Measurements from ENCODE around the gene LRPPRC.
"Not testable (repeated sequence)": the region's sequence is repeated elsewhere in the genome, so short reads cannot be mapped to it uniquely, and the experiment has no call there.

LRPPRC gene

DNA sequence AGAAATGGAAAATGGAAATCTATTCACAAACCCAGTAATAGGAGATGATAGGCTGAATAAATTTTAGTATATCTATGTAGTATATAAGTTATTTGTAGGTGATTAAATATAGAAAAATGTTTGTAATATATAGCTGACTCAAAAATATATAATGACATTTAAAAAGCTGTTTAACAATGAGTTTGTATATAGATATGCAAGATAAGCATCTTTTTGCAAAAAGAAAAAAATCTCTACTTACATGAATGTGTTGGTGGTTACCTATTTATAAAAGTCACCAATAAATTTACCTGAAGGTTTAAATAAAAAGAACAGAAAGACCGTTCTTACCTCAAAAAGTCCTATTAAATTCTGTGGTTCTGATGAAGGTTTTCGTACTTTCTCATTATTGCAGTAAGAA is 71.3 kb downstream of the LRPPRC start:
- no peak overlapping the region for H3K27ac ChIP-seq (replicated peaks)
- no peak for DNase-seq (ENCODE audit: low read depth in 1 of 2, low spot score in 1 of 2)
- TF ChIP-seq, protein P1, sequence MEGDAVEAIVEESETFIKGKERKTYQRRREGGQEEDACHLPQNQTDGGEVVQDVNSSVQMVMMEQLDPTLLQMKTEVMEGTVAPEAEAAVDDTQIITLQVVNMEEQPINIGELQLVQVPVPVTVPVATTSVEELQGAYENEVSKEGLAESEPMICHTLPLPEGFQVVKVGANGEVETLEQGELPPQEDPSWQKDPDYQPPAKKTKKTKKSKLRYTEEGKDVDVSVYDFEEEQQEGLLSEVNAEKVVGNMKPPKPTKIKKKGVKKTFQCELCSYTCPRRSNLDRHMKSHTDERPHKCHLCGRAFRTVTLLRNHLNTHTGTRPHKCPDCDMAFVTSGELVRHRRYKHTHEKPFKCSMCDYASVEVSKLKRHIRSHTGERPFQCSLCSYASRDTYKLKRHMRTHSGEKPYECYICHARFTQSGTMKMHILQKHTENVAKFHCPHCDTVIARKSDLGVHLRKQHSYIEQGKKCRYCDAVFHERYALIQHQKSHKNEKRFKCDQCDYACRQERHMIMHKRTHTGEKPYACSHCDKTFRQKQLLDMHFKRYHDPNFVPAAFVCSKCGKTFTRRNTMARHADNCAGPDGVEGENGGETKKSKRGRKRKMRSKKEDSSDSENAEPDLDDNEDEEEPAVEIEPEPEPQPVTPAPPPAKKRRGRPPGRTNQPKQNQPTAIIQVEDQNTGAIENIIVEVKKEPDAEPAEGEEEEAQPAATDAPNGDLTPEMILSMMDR (IDR thresholded peaks at IDR 0.05; ENCODE audit: insufficient read depth, low read length) = no peak
- TF ChIP-seq SPI1 (IDR thresholded peaks at IDR 0.05; ENCODE audit: borderline replicate concordance, low read depth) = no peak
- no peak for TF ChIP-seq POLR2AphosphoS5 (IDR thresholded peaks at IDR 0.05; ENCODE audit: low read depth)
- TF ChIP-seq, protein P2, sequence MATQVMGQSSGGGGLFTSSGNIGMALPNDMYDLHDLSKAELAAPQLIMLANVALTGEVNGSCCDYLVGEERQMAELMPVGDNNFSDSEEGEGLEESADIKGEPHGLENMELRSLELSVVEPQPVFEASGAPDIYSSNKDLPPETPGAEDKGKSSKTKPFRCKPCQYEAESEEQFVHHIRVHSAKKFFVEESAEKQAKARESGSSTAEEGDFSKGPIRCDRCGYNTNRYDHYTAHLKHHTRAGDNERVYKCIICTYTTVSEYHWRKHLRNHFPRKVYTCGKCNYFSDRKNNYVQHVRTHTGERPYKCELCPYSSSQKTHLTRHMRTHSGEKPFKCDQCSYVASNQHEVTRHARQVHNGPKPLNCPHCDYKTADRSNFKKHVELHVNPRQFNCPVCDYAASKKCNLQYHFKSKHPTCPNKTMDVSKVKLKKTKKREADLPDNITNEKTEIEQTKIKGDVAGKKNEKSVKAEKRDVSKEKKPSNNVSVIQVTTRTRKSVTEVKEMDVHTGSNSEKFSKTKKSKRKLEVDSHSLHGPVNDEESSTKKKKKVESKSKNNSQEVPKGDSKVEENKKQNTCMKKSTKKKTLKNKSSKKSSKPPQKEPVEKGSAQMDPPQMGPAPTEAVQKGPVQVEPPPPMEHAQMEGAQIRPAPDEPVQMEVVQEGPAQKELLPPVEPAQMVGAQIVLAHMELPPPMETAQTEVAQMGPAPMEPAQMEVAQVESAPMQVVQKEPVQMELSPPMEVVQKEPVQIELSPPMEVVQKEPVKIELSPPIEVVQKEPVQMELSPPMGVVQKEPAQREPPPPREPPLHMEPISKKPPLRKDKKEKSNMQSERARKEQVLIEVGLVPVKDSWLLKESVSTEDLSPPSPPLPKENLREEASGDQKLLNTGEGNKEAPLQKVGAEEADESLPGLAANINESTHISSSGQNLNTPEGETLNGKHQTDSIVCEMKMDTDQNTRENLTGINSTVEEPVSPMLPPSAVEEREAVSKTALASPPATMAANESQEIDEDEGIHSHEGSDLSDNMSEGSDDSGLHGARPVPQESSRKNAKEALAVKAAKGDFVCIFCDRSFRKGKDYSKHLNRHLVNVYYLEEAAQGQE (IDR thresholded peaks at IDR 0.05; ENCODE audit: insufficient replicate concordance, low read depth) = no peak
- no peak for TF ChIP-seq GABPA (IDR thresholded peaks at IDR 0.05; ENCODE audit: low read depth)
- H3K27me3 ChIP-seq (ENCODE audit: insufficient read depth, poor library complexity, severe bottlenecking) = no peaks in the 10 kb centered on the region
- H3K4me3 ChIP-seq (replicated peaks; ENCODE audit: insufficient read depth, low read length) = no peak overlapping the region

DNA sequence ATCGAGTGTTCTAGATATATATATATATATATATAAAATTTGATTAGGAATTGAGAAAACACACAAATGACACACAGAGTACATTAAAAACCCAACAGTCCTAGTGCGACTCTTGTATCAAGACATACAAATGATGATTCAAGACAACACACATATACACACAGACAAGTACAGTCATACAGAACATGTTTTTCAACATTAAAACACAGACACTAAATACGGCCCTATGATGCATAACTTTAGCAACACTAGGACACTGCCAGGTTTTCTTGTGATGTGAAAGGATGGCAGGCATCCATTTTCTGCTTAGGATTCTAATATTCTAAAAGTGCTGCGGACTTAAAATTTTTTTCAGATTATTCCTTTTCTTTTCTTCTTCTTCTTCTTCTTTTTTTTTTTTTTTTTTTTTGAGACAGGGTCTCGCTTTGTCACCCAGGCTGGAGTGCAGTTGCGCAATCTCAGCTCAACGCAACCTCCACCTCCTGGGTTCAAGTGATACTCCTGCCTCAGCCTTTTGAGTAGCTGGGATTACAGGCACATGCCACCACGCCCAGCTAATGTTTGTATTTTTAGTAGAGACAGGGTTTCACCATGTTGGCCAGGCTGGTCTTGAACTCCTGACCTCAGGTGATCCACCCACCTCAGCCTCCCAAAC is 84.5 kb downstream of the LRPPRC start:
- DNase-seq (ENCODE audit: low read depth in 1 of 2, low spot score in 1 of 2); H3K4me3 ChIP-seq (replicated peaks; ENCODE audit: insufficient read depth, low read length); H3K27ac ChIP-seq (replicated peaks); H3K27me3 ChIP-seq (ENCODE audit: insufficient read depth, poor library complexity, severe bottlenecking): not testable (repeated sequence)

DNA sequence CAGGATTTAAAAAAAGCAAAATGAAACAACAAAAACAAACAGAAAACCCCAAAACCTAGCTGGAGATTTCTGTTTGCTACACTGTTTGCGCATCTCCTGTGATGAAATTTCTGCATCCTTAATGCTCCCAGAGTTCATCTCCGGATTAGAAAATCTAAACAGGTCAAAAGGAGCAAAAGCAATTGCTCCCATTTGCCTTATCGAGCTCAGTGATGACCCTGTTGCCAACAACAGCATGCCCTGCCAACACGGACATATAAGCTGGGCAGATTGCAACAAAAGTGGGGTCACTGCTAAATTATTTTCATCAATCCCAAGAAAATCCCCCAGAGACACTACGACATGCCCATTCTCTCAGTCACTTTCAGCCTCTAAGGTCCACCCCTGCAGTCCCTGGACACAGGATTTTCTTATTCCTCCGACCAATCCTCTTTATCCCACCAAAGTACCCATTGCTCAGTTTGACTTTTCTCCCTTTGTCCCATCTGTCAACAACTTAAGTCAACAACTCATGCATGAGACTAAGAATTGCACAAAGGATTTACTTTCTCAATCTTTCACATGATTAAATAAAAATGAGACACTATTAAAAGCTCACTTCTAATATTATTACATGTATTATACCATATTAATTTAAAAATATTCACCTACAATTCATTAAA is 89.2 kb downstream of the LRPPRC start:
- Histone ChIP-seq H3K27ac (replicated peaks) (no peak overlapping the region), H3K4me3 (replicated peaks; ENCODE audit: insufficient read depth, low read length) (no peak overlapping the region), H3K27me3 (ENCODE audit: insufficient read depth, poor library complexity, severe bottlenecking) (no peaks in the 10 kb centered on the region)
- DNase-seq (ENCODE audit: low read depth in 1 of 2, low spot score in 1 of 2) = no peak
- no peak for TF ChIP-seq SPI1 (IDR thresholded peaks at IDR 0.05; ENCODE audit: borderline replicate concordance, low read depth)
- TF ChIP-seq, protein P2 (IDR thresholded peaks at IDR 0.05; ENCODE audit: insufficient replicate concordance, low read depth) = no peak
- no peak for TF ChIP-seq GABPA (IDR thresholded peaks at IDR 0.05; ENCODE audit: low read depth)
- TF ChIP-seq, protein P1 (IDR thresholded peaks at IDR 0.05; ENCODE audit: insufficient read depth, low read length) = no peak
- no peak for TF ChIP-seq POLR2AphosphoS5 (IDR thresholded peaks at IDR 0.05; ENCODE audit: low read depth)

DNA sequence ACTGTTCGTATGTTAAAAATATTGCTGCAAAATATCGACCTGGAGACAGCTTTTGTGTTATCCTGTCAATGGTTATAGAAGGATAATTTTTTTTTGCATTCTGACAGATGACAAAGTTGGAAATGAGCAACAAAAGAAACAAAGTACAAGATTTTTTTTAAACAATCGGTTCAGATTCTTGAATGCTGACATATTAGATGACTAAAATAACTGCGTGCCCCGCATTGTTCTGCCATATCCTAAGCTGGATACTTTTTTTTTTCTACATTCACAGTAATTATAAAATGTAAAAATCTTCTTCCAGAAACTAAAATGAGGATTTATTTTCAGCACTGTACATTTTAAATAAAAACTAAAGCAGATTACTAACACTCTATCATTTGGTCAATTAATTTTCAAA is 89.9 kb downstream of the LRPPRC start:
- DNase-seq (ENCODE audit: low read depth in 1 of 2, low spot score in 1 of 2) = no peak
- no peak overlapping the region for H3K4me3 ChIP-seq (replicated peaks; ENCODE audit: insufficient read depth, low read length)
- no peak overlapping the region for H3K27ac ChIP-seq (replicated peaks)
- no peak for TF ChIP-seq POLR2AphosphoS5 (IDR thresholded peaks at IDR 0.05; ENCODE audit: low read depth)
- TF ChIP-seq, protein P2 (IDR thresholded peaks at IDR 0.05; ENCODE audit: insufficient replicate concordance, low read depth) = no peak
- TF ChIP-seq SPI1 (IDR thresholded peaks at IDR 0.05; ENCODE audit: borderline replicate concordance, low read depth) = no peak
- H3K27me3 ChIP-seq (ENCODE audit: insufficient read depth, poor library complexity, severe bottlenecking) = no peaks in the 10 kb centered on the region
